ENCODE data around the gene MACROD2.

MACROD2 gene

DNA sequence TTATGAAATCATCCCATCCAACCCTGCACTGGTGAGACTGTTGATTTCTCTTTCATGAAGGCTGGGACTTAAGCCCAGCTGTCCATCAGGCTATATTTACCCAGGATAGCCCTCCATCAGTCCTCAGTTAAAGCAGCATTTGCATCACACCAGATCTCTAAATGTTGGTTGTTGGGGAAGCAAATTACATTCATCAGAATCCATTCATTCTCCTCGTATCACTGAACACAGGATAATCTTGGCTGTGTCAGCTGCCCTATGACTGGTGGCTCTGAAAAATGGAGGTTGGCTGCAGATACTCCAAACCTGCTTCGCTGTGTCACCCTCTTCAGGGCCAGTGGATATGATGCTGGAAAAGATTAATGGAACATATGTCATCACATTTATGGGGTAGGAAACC, 1859.6 kb downstream of the MACROD2 start:
- in situ Hi-C loops (cut with HindIII; ENCODE audit: low pct_unique_long_range_greater_than_20kb, low sequenced_read_pairs), result no loop called here
- TF ChIP-seq JUND (IDR thresholded peaks at IDR 0.05; ENCODE audit: low read depth), result no peak
- DNase-seq (ENCODE audit: low read depth in 1 of 2, low spot score in 1 of 2), result no peak

DNA sequence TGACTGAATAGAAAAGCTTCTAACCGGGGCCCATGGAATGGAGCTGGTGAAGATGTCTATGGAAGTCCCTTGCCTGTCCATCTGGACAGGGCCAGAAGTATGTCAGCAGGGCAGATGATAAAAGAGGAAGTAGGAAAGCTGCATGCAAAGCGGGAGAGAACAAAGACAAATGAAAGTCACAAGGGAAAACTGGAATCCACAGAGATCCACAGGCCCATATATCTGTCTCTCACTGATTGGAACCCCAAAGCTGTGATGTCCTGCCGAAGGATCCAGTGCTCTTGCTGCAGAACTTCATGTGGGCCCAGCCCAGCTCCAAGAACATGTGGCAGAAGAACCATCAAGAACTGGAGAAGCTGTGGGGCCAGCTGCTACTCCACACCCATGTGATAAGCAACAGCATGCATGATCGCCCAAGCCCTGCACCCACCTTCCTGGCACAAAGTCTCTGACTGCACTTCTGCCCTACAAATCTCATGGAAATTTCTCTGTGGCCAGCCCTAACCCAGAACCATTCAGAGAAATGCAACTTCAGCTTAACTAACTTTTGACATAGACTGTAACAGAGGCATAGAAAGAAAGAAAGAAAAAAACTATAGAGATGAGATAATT, 1862.0 kb downstream of the MACROD2 start:
- DNase-seq (ENCODE audit: low read depth in 1 of 2, low spot score in 1 of 2), result no peak
- in situ Hi-C loops (cut with HindIII; ENCODE audit: low pct_unique_long_range_greater_than_20kb, low sequenced_read_pairs), result no loop called here
- TF ChIP-seq JUND (IDR thresholded peaks at IDR 0.05; ENCODE audit: low read depth), result no peak

DNA sequence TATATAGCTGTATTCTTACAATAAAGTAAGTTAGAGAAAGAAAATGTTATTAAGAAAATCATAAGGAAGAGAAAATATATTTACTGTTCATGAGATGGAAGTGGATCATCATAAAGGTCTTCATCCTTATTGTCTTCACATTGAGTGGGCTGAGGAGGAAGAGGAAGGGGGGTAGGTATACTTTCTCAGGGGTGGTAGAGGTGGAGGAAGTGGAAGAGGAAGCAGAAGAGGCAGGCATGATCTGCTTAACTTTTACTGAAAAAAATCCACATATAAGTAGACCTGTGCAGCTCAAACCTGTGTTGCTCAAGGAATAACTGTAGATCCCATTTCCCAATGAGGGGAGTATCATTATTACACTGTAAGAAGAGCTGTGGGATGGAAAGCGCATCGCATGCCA, 1863.7 kb downstream of the MACROD2 start:
- DNase-seq (ENCODE audit: low read depth in 1 of 2, low spot score in 1 of 2), result no peak
- no peak for TF ChIP-seq JUND (IDR thresholded peaks at IDR 0.05; ENCODE audit: low read depth)
- in situ Hi-C loops (cut with HindIII; ENCODE audit: low pct_unique_long_range_greater_than_20kb, low sequenced_read_pairs), result no loop called here

DNA sequence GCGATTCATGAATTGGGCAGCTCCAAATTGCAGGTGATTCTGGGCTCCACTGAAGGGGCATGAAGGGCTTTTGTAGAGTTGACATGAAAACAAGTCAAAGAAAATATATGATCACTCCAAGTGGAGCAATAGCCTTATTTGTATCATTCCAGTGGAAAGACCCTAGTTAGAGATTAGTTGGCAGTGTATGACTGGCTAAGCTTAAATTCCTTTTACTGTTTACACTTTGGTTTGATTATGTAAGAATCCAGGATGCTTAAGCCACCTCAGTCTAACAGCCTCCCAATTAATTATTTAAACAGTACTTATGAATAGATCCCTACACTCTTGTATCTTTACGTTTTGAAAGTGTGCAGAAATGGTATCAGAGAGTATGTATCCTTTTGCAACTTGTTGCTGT, 1865.5 kb downstream of the MACROD2 start:
- DNase-seq (ENCODE audit: low read depth in 1 of 2, low spot score in 1 of 2), result no peak
- in situ Hi-C loops (cut with HindIII; ENCODE audit: low pct_unique_long_range_greater_than_20kb, low sequenced_read_pairs), result no loop called here
- no peak for TF ChIP-seq JUND (IDR thresholded peaks at IDR 0.05; ENCODE audit: low read depth)

DNA sequence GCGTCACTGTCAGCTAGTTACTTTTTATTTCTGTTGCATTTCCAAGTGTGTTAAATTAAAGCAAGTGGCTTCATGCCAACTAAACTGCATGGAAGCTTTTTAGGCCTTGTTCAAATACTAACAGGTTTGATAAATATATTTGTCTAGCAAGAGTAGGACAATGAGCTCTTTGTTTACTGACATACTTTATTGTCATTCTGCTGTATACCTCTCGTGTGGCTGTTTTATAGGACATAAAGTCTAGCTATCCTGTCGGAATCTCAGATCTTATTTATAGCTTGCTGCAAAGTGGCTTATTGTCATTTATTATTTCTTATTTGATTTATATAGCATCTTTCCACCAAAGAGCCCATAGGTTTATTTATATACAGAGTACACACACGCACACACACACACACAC, 1866.9 kb downstream of the MACROD2 start:
- in situ Hi-C loops (cut with HindIII; ENCODE audit: low pct_unique_long_range_greater_than_20kb, low sequenced_read_pairs), result no loop called here
- no peak for TF ChIP-seq JUND (IDR thresholded peaks at IDR 0.05; ENCODE audit: low read depth)
- DNase-seq (ENCODE audit: low read depth in 1 of 2, low spot score in 1 of 2), result peak in 1 of 2 experiments; percentile 13

DNA sequence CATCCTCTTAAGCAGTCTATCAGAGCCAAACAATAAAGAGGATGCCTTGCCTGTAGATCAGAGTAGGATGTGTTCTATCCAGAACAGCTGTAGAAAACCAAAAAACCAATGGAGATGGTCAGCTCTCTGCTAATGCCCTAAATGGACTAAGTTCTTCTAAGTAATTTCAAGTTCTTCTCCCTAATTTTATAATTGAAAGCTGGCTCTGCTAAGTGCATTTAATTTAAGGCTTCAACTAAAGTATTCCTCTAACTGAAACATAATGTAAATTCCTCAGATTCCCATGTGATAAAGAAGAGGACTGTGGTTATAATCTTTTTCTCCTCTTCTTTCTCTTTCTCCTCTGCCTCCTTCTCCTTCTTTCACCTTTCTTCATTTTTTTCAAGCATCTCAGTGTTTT, 1868.4 kb downstream of the MACROD2 start:
- no peak for DNase-seq (ENCODE audit: low read depth in 1 of 2, low spot score in 1 of 2)
- in situ Hi-C loops (cut with HindIII; ENCODE audit: low pct_unique_long_range_greater_than_20kb, low sequenced_read_pairs), result no loop called here
- no peak for TF ChIP-seq JUND (IDR thresholded peaks at IDR 0.05; ENCODE audit: low read depth)

DNA sequence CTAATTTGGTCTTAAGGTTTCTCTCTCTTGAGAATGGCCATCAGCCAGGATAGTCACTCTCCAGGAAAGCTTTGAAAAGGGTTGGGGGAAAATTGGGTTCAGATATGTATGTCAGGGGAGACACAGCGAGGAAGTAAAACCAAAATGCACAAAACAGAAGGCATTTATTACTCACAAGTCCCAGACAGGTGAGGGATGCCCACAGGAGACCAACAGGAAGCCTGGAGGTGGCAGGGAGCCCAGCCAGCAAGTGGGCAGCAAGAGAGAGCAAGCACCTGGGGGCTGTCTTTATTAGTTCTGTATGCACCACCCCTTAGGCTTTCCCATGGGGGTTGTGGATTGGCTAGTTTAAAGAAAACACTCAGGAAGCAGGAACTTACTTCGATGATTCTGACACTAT, 1870.2 kb downstream of the MACROD2 start:
- in situ Hi-C loops (cut with HindIII; ENCODE audit: low pct_unique_long_range_greater_than_20kb, low sequenced_read_pairs), result no loop called here
- no peak for TF ChIP-seq JUND (IDR thresholded peaks at IDR 0.05; ENCODE audit: low read depth)
- DNase-seq (ENCODE audit: low read depth in 1 of 2, low spot score in 1 of 2), result no peak

DNA sequence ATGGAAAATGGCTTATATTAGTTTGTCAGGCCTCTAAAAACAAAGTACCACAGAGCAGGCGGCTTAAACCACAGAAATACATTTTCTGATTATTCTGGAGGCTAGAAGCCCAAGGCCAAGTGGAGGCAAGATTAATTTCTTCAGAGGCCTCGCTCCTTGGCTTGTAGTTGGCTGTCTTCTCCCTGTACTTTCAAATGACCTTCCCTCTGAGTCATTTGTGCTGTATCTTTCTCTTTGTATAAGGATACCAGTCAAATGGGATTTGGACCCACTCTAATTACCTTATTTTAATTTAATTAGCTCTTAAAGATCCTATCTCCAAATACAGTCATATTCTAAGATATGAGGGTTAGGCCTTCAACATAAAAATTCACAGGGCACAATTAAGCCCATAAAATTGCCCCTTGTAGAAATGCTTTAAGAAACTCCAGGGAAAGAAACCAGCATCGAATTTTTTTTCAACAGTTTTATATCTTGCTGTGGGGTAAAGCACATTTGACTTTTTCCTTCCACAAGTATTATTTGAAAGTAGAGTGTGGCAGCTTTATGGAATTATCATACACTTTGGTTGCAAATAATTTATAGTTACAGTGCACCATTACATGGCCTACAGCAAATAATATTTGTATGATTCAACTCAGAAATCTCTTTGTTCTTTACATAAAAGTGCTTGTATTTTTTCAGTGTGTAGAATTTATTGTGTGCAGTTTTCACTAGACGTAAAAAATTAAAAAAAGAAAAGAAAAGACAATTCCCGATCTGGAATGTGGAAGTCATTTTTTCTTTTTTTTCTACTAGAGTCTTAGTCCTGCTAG, 1871.8 kb downstream of the MACROD2 start:
- no peak for DNase-seq (ENCODE audit: low read depth in 1 of 2, low spot score in 1 of 2)
- TF ChIP-seq JUND (IDR thresholded peaks at IDR 0.05; ENCODE audit: low read depth), result no peak
- in situ Hi-C loops (cut with HindIII; ENCODE audit: low pct_unique_long_range_greater_than_20kb, low sequenced_read_pairs), result no loop called here

DNA sequence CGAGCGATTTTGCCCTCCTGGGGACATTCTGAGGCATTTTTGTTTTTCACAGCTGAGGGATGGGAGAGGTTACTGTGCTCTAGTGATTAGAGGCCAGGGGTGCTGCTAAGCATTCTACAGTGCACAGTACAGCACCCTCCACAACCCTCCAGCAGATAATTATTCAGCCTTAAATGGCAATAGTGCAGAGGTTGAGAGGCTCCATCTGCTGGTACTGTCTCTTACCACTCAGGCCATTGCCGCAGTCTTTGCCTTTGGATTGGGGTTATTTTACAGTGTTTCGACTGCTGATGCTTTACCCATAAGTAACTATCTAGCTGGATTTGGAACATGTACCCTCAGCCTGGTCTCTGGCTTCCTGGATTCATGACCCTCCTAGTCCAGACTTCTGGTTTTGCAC, 1872.6 kb downstream of the MACROD2 start:
- DNase-seq (ENCODE audit: low read depth in 1 of 2, low spot score in 1 of 2), result peak; percentile 10 to 47
- no peak for TF ChIP-seq JUND (IDR thresholded peaks at IDR 0.05; ENCODE audit: low read depth)
- in situ Hi-C loops (cut with HindIII; ENCODE audit: low pct_unique_long_range_greater_than_20kb, low sequenced_read_pairs), result no loop called here

DNA sequence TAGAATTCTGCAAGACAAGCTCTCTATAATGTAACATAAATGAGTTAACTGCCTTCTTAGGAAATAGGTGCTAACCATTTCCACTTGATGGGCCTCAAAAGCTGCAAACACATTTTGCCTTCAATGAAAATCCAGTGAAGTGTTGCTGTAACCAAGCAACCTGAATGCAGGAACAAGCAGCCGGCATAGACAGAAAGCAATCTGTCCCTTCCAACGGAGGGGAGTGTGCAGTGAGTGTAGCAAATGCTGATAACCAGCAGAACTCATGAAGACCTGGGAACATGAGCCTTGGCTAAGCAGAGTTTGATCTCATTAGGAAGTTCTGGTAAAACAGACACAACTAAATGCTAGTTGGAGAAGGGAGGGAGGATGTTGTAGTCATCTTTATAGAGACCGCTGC, 1880.1 kb downstream of the MACROD2 start:
- no peak for DNase-seq (ENCODE audit: low read depth in 1 of 2, low spot score in 1 of 2)
- no peak for TF ChIP-seq JUND (IDR thresholded peaks at IDR 0.05; ENCODE audit: low read depth)
- in situ Hi-C loops (cut with HindIII; ENCODE audit: low pct_unique_long_range_greater_than_20kb, low sequenced_read_pairs), result no loop called here

DNA sequence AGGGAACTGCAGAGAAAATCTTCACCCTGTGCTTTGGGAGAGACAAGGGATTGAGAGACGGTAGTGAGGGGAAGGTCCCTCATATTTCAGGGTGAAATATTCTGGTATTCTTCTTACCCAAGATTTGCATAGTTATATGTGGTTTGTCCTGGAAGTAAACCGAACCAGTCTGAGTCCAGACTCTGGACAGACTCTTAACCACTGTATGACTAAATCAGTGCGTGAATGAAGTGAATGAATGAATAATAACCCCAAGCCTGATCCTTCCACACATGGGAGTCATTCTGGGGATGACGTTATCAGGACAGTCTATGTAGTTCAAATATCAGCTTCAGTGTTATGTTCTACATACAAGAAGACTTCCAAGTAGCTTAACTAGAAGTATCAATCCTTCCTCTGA, 1887.2 kb downstream of the MACROD2 start:
- DNase-seq (ENCODE audit: low read depth in 1 of 2, low spot score in 1 of 2), result no peak
- TF ChIP-seq JUND (IDR thresholded peaks at IDR 0.05; ENCODE audit: low read depth), result no peak
- in situ Hi-C loops (cut with HindIII; ENCODE audit: low pct_unique_long_range_greater_than_20kb, low sequenced_read_pairs), result no loop called here

DNA sequence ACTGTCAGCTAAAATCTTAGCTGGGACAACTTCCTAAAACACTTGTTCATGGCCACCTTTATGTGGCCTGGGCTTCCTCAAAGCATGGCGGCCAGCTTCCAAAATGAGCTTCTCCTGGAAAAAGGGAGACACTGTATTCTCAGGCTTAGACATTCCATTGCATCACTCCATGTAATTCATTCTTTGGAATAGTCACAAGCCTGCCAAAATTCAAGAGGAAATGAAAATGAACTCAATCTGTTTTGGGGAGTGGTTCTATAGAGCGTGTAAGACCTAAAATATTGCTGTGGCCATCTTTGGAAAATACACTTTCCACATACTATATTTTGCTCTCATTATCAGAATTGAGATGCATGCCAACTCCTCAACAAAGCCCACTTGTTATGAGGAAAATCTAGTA, 1890.9 kb downstream of the MACROD2 start:
- no peak for DNase-seq (ENCODE audit: low read depth in 1 of 2, low spot score in 1 of 2)
- TF ChIP-seq JUND (IDR thresholded peaks at IDR 0.05; ENCODE audit: low read depth), result no peak
- in situ Hi-C loops (cut with HindIII; ENCODE audit: low pct_unique_long_range_greater_than_20kb, low sequenced_read_pairs), result no loop called here

DNA sequence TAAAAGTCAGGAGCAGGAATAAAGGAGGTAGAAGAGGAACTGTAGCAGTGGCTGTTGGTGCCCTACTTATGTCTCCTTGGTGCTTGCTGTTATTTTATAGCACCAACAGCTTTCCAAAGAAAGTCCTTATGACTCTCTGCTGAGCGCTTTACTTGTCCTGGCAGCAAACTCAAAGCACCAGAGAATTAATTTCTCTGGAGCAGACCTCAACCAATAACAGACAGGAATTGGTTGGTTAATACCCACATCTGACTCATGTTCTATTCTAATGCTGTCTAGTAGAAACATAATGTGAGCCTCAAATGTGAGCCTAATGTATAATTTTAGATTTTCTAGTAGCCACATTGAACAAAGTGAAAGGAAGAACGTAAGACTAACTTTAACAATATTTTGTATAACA, 1892.1 kb downstream of the MACROD2 start:
- in situ Hi-C loops (cut with HindIII; ENCODE audit: low pct_unique_long_range_greater_than_20kb, low sequenced_read_pairs), result no loop called here
- no peak for DNase-seq (ENCODE audit: low read depth in 1 of 2, low spot score in 1 of 2)
- no peak for TF ChIP-seq JUND (IDR thresholded peaks at IDR 0.05; ENCODE audit: low read depth)

Data from T47D (cell line).